Posterior vena cava (tissue), 2 donors: ENCODE results near the gene INSRR. TPM values are rescaled to one million over a fixed set of nuclear protein-coding genes. Genes with fewer than 3 reads are reported as not detected.

Source experiments
- DNase-seq: peaks from one replicate; pipeline ENCODE4 v3.0.0-alpha.2; 2020; ENCODE audit warnings: low spot score
- intact Hi-C, 2 donors: fragments of 100-400 bp; cut with DNase I; formaldehyde crosslinking; loops; one replicate each; pipeline versions ENCODE4 v1.14.1 to v1.14.2; 2022 to 2023
- total RNA-seq, 2 donors: library from RNA; stranded (reverse); fragmentation: NEBNext Ultra II Directional; extraction: Animal tissue kit (Norgen Biotek cat#: 25700); gene quantifications; one replicate each; pipeline ENCODE4 v1.2.1, GENCODE V29; 2021
- donor health status: DM: yes; HTN: yes; CAD: no.
- donor health status: DM: yes; HTN: yes; CAD: no.

The INSRR gene
- total RNA-seq, 2 donors from 2014 or later: 0.19 to 0.23 TPM

GRCh38 chr1:156842618-156843300 is 16.2 kb downstream of the INSRR start:
- peak; percentile 50 for DNase-seq
- intact Hi-C loops: no loop called here

- intact Hi-C loops: no loop called here
- peak; percentile 62 for DNase-seq
These were observed 17.5 kb downstream of the INSRR start for GRCh38 chr1:156841295-156841855.

- intact Hi-C loops: no loop called here
- DNase-seq: peak; percentile 45
These were observed 18.0 kb downstream of the INSRR start for GRCh38 chr1:156840898-156841279.

- intact Hi-C loops: no loop called here
- peak; percentile 26 for DNase-seq
These were observed 18.6 kb downstream of the INSRR start for GRCh38 chr1:156840186-156840897.

GRCh38 chr1:156839426-156840109 is 19.3 kb downstream of the INSRR start:
- intact Hi-C loops: no loop called here
- DNase-seq: peak; percentile 64

GRCh38 chr1:156838972-156839371 is 19.9 kb downstream of the INSRR start:
- DNase-seq: peak; percentile 64
- intact Hi-C loops: no loop called here

- DNase-seq: peak; percentile 68
- intact Hi-C loops: no loop called here
These were observed 22.0 kb downstream of the INSRR start for GRCh38 chr1:156836892-156837291.

- intact Hi-C loops: no loop called here
- DNase-seq: peak; percentile 45
These were observed 22.8 kb downstream of the INSRR start for GRCh38 chr1:156836041-156836654.

GRCh38 chr1:156834322-156834721 is 24.6 kb downstream of the INSRR start:
- intact Hi-C loops: no loop called here
- DNase-seq: no peak

GRCh38 chr1:156833603-156834002 is 25.3 kb downstream of the INSRR start:
- intact Hi-C loops: no loop called here
- DNase-seq: peak; percentile 5

GRCh38 chr1:156832434-156832833 is 26.5 kb downstream of the INSRR start:
- intact Hi-C loops: no loop called here
- peak; percentile 3 for DNase-seq

- DNase-seq: peak; percentile 56
- intact Hi-C loops: no loop called here
These were observed 30.4 kb downstream of the INSRR start for GRCh38 chr1:156828400-156829124.

GRCh38 chr1:156826630-156827029 is 32.3 kb downstream of the INSRR start:
- intact Hi-C loops: no loop called here
- no peak for DNase-seq

GRCh38 chr1:156823210-156823790 is 35.6 kb downstream of the INSRR start:
- DNase-seq: peak; percentile 29
- intact Hi-C loops: no loop called here

GRCh38 chr1:156822680-156823079 is 36.2 kb downstream of the INSRR start:
- DNase-seq: no peak
- intact Hi-C loops: no loop called here

GRCh38 chr1:156821801-156822200 is 37.1 kb downstream of the INSRR start:
- intact Hi-C loops: no loop called here
- DNase-seq: no peak

- peak; percentile 87 for DNase-seq
- intact Hi-C loops: no loop called here
These were observed 42.2 kb downstream of the INSRR start, which contains the start of gene SH2D2A for GRCh38 chr1:156816561-156817328. TSS of gene SH2D2A (minus strand) at chr1:156816848. CDS start at chr1:156816708, 140 bp downstream.

GRCh38 chr1:156815961-156816422 is 42.9 kb downstream of the INSRR start:
- DNase-seq: no peak
- intact Hi-C loops: no loop called here
